ENCODE results near the gene LILRB1. TPM values are rescaled to one million over a fixed set of nuclear protein-coding genes. Genes with fewer than 3 reads are reported as not detected.
"Not testable (repeated sequence)": the region's sequence is repeated elsewhere in the genome, so short reads cannot be mapped to it uniquely, and the experiment has no call there.

Gene LILRB1
- total RNA-seq, 1 donor, result not detected

- Histone ChIP-seq H3K4me1 (ENCODE audit: insufficient read depth, low read length) (no peaks in the 10 kb centered on the region), H3K4me3 (ENCODE audit: insufficient read depth, low read length) (no peak overlapping the region), H3K27ac (ENCODE audit: low read depth, low read length) (no peak overlapping the region), H4K20me1 (ENCODE audit: insufficient read depth, low read length) (no peaks in the 10 kb centered on the region), H2AFZ (ENCODE audit: low read length) (no peak overlapping the region), H3K79me2 (ENCODE audit: insufficient read depth, low read length) (no peaks in the 10 kb centered on the region), H3K4me2 (ENCODE audit: insufficient read depth, low read length) (no peak overlapping the region), H3K36me3 (ENCODE audit: insufficient read depth, low read length) (no peaks in the 10 kb centered on the region), H3K9me3 (ENCODE audit: low read depth, low read length) (no peaks in the 10 kb centered on the region), H3K27me3 (ENCODE audit: insufficient read depth, low read length) (no peaks in the 10 kb centered on the region)
- DNase-seq (ENCODE audit: insufficient read length, low spot score, missing footprints), result no peak
- TF ChIP-seq, protein P1, sequence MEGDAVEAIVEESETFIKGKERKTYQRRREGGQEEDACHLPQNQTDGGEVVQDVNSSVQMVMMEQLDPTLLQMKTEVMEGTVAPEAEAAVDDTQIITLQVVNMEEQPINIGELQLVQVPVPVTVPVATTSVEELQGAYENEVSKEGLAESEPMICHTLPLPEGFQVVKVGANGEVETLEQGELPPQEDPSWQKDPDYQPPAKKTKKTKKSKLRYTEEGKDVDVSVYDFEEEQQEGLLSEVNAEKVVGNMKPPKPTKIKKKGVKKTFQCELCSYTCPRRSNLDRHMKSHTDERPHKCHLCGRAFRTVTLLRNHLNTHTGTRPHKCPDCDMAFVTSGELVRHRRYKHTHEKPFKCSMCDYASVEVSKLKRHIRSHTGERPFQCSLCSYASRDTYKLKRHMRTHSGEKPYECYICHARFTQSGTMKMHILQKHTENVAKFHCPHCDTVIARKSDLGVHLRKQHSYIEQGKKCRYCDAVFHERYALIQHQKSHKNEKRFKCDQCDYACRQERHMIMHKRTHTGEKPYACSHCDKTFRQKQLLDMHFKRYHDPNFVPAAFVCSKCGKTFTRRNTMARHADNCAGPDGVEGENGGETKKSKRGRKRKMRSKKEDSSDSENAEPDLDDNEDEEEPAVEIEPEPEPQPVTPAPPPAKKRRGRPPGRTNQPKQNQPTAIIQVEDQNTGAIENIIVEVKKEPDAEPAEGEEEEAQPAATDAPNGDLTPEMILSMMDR (IDR thresholded peaks at IDR 0.05; ENCODE audit: extremely low read depth, low read depth, low read length), result no peak
Observed at GRCh38 chr19:54616821-54617560, 13.3 kb upstream of the LILRB1 start.

DNA sequence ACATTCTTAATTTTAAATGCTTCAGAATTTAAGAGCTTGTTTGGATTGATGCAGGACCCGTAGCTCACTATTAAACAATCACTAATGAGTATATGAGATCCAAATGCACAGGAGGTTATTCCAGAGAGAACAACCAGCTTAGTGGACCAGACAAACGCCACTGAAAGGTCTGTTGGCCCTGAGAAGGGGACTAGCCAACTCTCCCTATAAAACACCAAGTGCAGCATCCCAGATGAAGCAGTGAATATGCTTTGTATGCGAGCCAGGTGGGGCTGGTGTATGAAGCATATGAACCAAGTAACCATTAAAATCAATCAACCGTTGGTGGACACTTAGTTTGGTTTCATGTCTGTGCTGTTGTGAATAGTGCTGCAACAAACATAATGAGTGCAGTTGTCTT, 9.8 kb upstream of the LILRB1 start:
- no peak overlapping the region for H2AFZ ChIP-seq (ENCODE audit: low read length)
- H3K4me1 ChIP-seq (ENCODE audit: insufficient read depth, low read length), result no peaks in the 10 kb centered on the region
- no peaks in the 10 kb centered on the region for H3K79me2 ChIP-seq (ENCODE audit: insufficient read depth, low read length)
- TF ChIP-seq, protein P1 (IDR thresholded peaks at IDR 0.05; ENCODE audit: extremely low read depth, low read depth, low read length), result no peak
- no peak for DNase-seq (ENCODE audit: insufficient read length, low spot score, missing footprints)
- no peak overlapping the region for H3K4me3 ChIP-seq (ENCODE audit: insufficient read depth, low read length)
- H3K27me3 ChIP-seq (ENCODE audit: insufficient read depth, low read length), result no peaks in the 10 kb centered on the region
- H3K36me3 ChIP-seq (ENCODE audit: insufficient read depth, low read length), result no peaks in the 10 kb centered on the region
- no peak overlapping the region for H3K4me2 ChIP-seq (ENCODE audit: insufficient read depth, low read length)
- no peak overlapping the region for H3K27ac ChIP-seq (ENCODE audit: low read depth, low read length)
- H4K20me1 ChIP-seq (ENCODE audit: insufficient read depth, low read length), result no peaks in the 10 kb centered on the region
- H3K9me3 ChIP-seq (ENCODE audit: low read depth, low read length), result no peaks in the 10 kb centered on the region

DNA sequence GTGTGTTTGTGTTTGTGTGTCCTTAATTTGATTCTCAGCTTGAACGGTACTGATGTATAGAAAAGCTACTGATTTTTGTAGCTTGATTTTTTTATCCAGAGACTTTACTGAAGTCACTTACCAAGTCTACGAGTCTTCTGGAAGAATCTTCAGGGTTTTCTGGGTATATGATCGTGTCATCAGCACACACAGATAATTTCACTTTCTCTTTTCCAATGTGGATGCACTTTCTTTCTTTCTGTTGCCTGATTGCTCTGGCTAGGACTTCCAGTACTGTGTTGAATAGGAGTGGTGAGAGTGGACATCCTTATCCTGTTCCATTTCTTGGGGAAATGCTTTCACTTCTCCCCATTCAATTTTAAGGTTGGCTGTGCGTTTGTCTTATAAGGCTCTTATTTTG, 7.9 kb upstream of the LILRB1 start:
- Histone ChIP-seq H3K27ac (ENCODE audit: low read depth, low read length) (no peak overlapping the region), H2AFZ (ENCODE audit: low read length) (no peak overlapping the region), H3K4me2 (ENCODE audit: insufficient read depth, low read length) (no peak overlapping the region), H3K27me3 (ENCODE audit: insufficient read depth, low read length) (no peaks in the 10 kb centered on the region), H3K4me3 (ENCODE audit: insufficient read depth, low read length) (no peak overlapping the region), H3K36me3 (ENCODE audit: insufficient read depth, low read length) (no peaks in the 10 kb centered on the region), H3K9me3 (ENCODE audit: low read depth, low read length) (no peaks in the 10 kb centered on the region), H3K79me2 (ENCODE audit: insufficient read depth, low read length) (no peaks in the 10 kb centered on the region), H4K20me1 (ENCODE audit: insufficient read depth, low read length) (no peaks in the 10 kb centered on the region), H3K4me1 (ENCODE audit: insufficient read depth, low read length) (no peaks in the 10 kb centered on the region)
- TF ChIP-seq, protein P1 (IDR thresholded peaks at IDR 0.05; ENCODE audit: extremely low read depth, low read depth, low read length), result no peak
- no peak for DNase-seq (ENCODE audit: insufficient read length, low spot score, missing footprints)

GRCh38 chr19:54624234-54624633, 6.0 kb upstream of the LILRB1 start:
- H4K20me1 ChIP-seq (ENCODE audit: insufficient read depth, low read length); H3K27ac ChIP-seq (ENCODE audit: low read depth, low read length); H3K4me2 ChIP-seq (ENCODE audit: insufficient read depth, low read length); H3K79me2 ChIP-seq (ENCODE audit: insufficient read depth, low read length); H2AFZ ChIP-seq (ENCODE audit: low read length); H3K4me3 ChIP-seq (ENCODE audit: insufficient read depth, low read length); H3K36me3 ChIP-seq (ENCODE audit: insufficient read depth, low read length); H3K27me3 ChIP-seq (ENCODE audit: insufficient read depth, low read length); H3K4me1 ChIP-seq (ENCODE audit: insufficient read depth, low read length); DNase-seq (ENCODE audit: insufficient read length, low spot score, missing footprints); H3K9me3 ChIP-seq (ENCODE audit: low read depth, low read length): not testable (repeated sequence)

GRCh38 chr19:54624934-54625730, 5.2 kb upstream of the LILRB1 start:
- H3K4me3 ChIP-seq (ENCODE audit: insufficient read depth, low read length); H3K27me3 ChIP-seq (ENCODE audit: insufficient read depth, low read length); H3K36me3 ChIP-seq (ENCODE audit: insufficient read depth, low read length); DNase-seq (ENCODE audit: insufficient read length, low spot score, missing footprints); H3K27ac ChIP-seq (ENCODE audit: low read depth, low read length); H3K9me3 ChIP-seq (ENCODE audit: low read depth, low read length); H3K4me1 ChIP-seq (ENCODE audit: insufficient read depth, low read length); H3K79me2 ChIP-seq (ENCODE audit: insufficient read depth, low read length); H3K4me2 ChIP-seq (ENCODE audit: insufficient read depth, low read length); H4K20me1 ChIP-seq (ENCODE audit: insufficient read depth, low read length); H2AFZ ChIP-seq (ENCODE audit: low read length): not testable (repeated sequence)
